Erythroblast (primary cell): Measurements from ENCODE around the gene SPATA31D3.

Experiments used
- GATA1 ChIP-seq: IDR thresholded peaks from 2 replicates; pipeline ENCODE4 v1.6.1; 2011; ENCODE audit warnings: low read depth, mild to moderate bottlenecking, control low read depth, low read length, moderate library complexity
- POLR2A ChIP-seq: IDR thresholded peaks from 2 replicates; pipeline ENCODE4 v1.6.1; 2011; ENCODE audit warnings: mild to moderate bottlenecking, low read length

DNA sequence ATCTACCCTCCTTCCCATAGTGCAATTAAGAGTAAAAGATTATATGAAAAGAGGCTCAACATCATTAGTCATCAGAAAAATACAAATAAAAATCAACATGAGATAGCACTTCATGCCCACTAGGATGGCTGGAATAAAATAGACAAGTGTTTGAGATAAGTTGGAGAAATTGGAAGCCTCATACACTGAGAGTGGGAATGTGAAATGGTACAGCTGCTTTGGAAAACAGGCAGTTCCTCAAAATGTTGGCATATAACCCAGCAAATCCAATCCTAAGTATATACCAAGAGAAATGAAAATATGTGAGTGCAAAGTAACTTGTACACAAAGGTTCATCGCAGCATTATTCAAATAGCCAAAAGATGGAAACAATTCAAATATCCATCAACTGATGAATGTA is 9.8 kb downstream of the SPATA31D3 start:
- TF ChIP-seq POLR2A (no peak), GATA1 (no peak)
